ENCODE data around the gene CAPN5.

- TF ChIP-seq CTCF (IDR thresholded peaks at IDR 0.05 in 8 of 11, conservative IDR thresholded peaks at IDR 0.05 in 3 of 11) (no peak), POLR2A (IDR thresholded peaks at IDR 0.05) (no peak)
Observed at GRCh38 chr11:77042111-77042726, 24.6 kb upstream of the CAPN5 start.
